A549 (cell line): ENCODE measurements around the gene NEK5. TPM values are rescaled to one million over a fixed set of nuclear protein-coding genes. Genes with fewer than 3 reads are reported as not detected.

ENCODE experiments used
- ATAC-seq, 2 experiments: fragments of 200-7000 bp in 1 of 2; fragments of >200 bp in 1 of 2; cut with Nextera tagmentation in 1 of 2; cut with Tn5 transposase in 1 of 2; 3 replicates each; pipeline versions ENCODE4 v1.8.0 to v1.9.1; 2018 to 2020; ENCODE audit warnings: mild to moderate bottlenecking in 1 of 2, moderate library complexity in 1 of 2
- CTCF ChIA-PET: fragments of 300-600 bp; sonication (Branson Sonifier 250); formaldehyde crosslinking; extraction: SDS; loops from one replicate; lab custom pipeline; 2021; ENCODE audit warnings: antibody characterized with exemption, inconsistent platforms; lab: Yijun Ruan, JAX
- POLR2A ChIA-PET: fragments of 350-600 bp; formaldehyde crosslinking; extraction: SDS; loops from one replicate; lab custom pipeline; 2021; ENCODE audit warnings: antibody characterized with exemption, inconsistent platforms; lab: Yijun Ruan, JAX
- DNase-seq, 2 experiments: peaks; one replicate each; pipeline versions ENCODE4 v3.0.0 to v3.0.0-alpha.2; 2011 to 2016; ENCODE audit warnings: low read depth in 1 of 2, low spot score in 1 of 2
- FAIRE-seq: peaks from 2 replicates; lab custom pipeline; 2011; peaks lifted over from hg19 to GRCh38; lab: Jason Lieb, UNC
- H3K27ac ChIP-seq, 2 experiments: fragments of >200 bp; sonication (Bioruptor Twin); formaldehyde crosslinking; 3 replicates each; pipeline ENCODE4 v1.5.1; 2016 to 2017
- H3K4me1 ChIP-seq: fragments of >200 bp; sonication (Bioruptor Twin); formaldehyde crosslinking; 3 replicates; pipeline ENCODE4 v1.6.1; 2016
- H3K4me2 ChIP-seq: fragments of >200 bp; sonication (Bioruptor Twin); formaldehyde crosslinking; 3 replicates; pipeline ENCODE4 v1.6.1; 2016
- H3K4me3 ChIP-seq: fragments of >200 bp; sonication (Bioruptor Twin); formaldehyde crosslinking; 3 replicates; pipeline ENCODE4 v1.5.1; 2016
- H3K9me3 ChIP-seq: fragments of >200 bp; sonication (Bioruptor Twin); formaldehyde crosslinking; 3 replicates; pipeline ENCODE4 v1.6.1; 2016
- BCL3 ChIP-seq: fragments of >200 bp; sonication (Bioruptor Twin); formaldehyde crosslinking; IDR thresholded peaks from 3 replicates; pipeline ENCODE4 v1.6.1; 2016
- CBX2 ChIP-seq: fragments of 200-600 bp; sonication (generic); IDR thresholded peaks from 2 replicates; pipeline ENCODE4 v1.6.1; 2016; ENCODE audit warnings: low read depth, mild to moderate bottlenecking, borderline replicate concordance
- CBX8 ChIP-seq: fragments of 200-600 bp; sonication (generic); IDR thresholded peaks from 2 replicates; pipeline ENCODE4 v1.6.1; 2016
- CEBPB ChIP-seq, 2 experiments: fragments of >200 bp in 1 of 2; sonication (Bioruptor Twin) in 1 of 2; formaldehyde crosslinking in 1 of 2; IDR thresholded peaks; 2 replicates each; pipeline ENCODE4 v1.6.1; 2012 to 2016
- CHD2 ChIP-seq: fragments of 150-350 bp; IDR thresholded peaks from 2 replicates; pipeline ENCODE4 v1.6.1; 2014; ENCODE audit warnings: low read length; ENCODE audit not compliant: partially characterized antibody
- E2F6 ChIP-seq: IDR thresholded peaks from 2 replicates; pipeline ENCODE4 v1.6.1; 2012; ENCODE audit warnings: low read depth, borderline replicate concordance
- EHF ChIP-seq: fragments of 250-450 bp; sonication (Bioruptor Pico); IDR thresholded peaks from 2 replicates; pipeline ENCODE4 v1.5.0; 2020; ENCODE audit warnings: mild to moderate bottlenecking
- EP300 ChIP-seq, 2 experiments: fragments of >200 bp; sonication (Bioruptor Twin); formaldehyde crosslinking; IDR thresholded peaks; 2 replicates in 1 of 2; 3 replicates in 1 of 2; pipeline ENCODE4 v1.6.1; 2016 to 2017
- HES2 ChIP-seq: fragments of >200 bp; sonication (Bioruptor Twin); formaldehyde crosslinking; IDR thresholded peaks from 2 replicates; pipeline ENCODE4 v1.6.1; 2016
- HOXB13 ChIP-seq: fragments of 250-450 bp; sonication (Bioruptor Pico); IDR thresholded peaks from 2 replicates; pipeline ENCODE4 v1.5.0; 2020; ENCODE audit warnings: low read depth, mild to moderate bottlenecking, moderate library complexity
- HOXB5 ChIP-seq: fragments of 250-450 bp; sonication (Bioruptor Pico); IDR thresholded peaks from 2 replicates; pipeline ENCODE4 v1.5.0; 2020; ENCODE audit warnings: mild to moderate bottlenecking, moderate library complexity
- MAFK ChIP-seq: fragments of 450-650 bp; IDR thresholded peaks from 2 replicates; pipeline ENCODE4 v1.6.1; 2014; ENCODE audit not compliant: partially characterized antibody
- MAX ChIP-seq: IDR thresholded peaks from 2 replicates; pipeline ENCODE4 v1.6.1; 2012
- MAZ ChIP-seq: fragments of 150-350 bp; IDR thresholded peaks from 2 replicates; pipeline ENCODE4 v1.6.1; 2014; ENCODE audit warnings: antibody characterized with exemption, low read depth, low read length, borderline replicate concordance
- PBX3 ChIP-seq: IDR thresholded peaks from 2 replicates; pipeline ENCODE4 v1.6.1; 2012
- PHF8 ChIP-seq: fragments of 200-600 bp; sonication (generic); IDR thresholded peaks from 2 replicates; pipeline ENCODE4 v1.6.1; 2016; ENCODE audit warnings: low read depth, mild to moderate bottlenecking, antibody characterized with exemption, moderate library complexity, borderline replicate concordance
- POLR2AphosphoS2 ChIP-seq: conservative IDR thresholded peaks from 2 replicates; pipeline ENCODE4 v1.6.1; 2012; ENCODE audit warnings: low read length, improper control_type of control experiment, inconsistent platforms
- RAD21 ChIP-seq, 2 experiments: fragments of >200 bp in 1 of 2; sonication (Bioruptor Twin) in 1 of 2; formaldehyde crosslinking in 1 of 2; IDR thresholded peaks in 1 of 2; conservative IDR thresholded peaks in 1 of 2; 2 replicates in 1 of 2; 3 replicates in 1 of 2; pipeline ENCODE4 v1.6.1; 2012 to 2018; ENCODE audit warnings: inconsistent platforms in 1 of 2
- RNF2 ChIP-seq: fragments of 200-600 bp; sonication (generic); IDR thresholded peaks from 2 replicates; pipeline ENCODE4 v1.6.1; 2016; ENCODE audit warnings: low read depth, mild to moderate bottlenecking, antibody characterized with exemption, moderate library complexity, borderline replicate concordance
- SREBF2 ChIP-seq: fragments of 450-650 bp; IDR thresholded peaks from 2 replicates; pipeline ENCODE4 v1.6.1; 2014; ENCODE audit warnings: mild to moderate bottlenecking, moderate library complexity
- USF2 ChIP-seq: fragments of 450-650 bp; IDR thresholded peaks from 2 replicates; pipeline ENCODE4 v1.6.1; 2014; ENCODE audit warnings: antibody characterized with exemption
- ZC3H11A ChIP-seq: fragments of 450-650 bp; IDR thresholded peaks from 2 replicates; pipeline ENCODE4 v1.6.1; 2014; ENCODE audit warnings: antibody characterized with exemption, mild to moderate bottlenecking
- ZNF302 ChIP-seq: fragments of 250-450 bp; sonication (Bioruptor Pico); IDR thresholded peaks from 2 replicates; pipeline ENCODE4 v1.9.0; 2021; ENCODE audit warnings: inconsistent platforms, mild to moderate bottlenecking, moderate library complexity
- WGBS: methylation state at CpG from one replicate; pipeline ENCODE4 v1.1.6; 2017; ENCODE audit errors: missing lambda C conversion rate; 5-methylcytosine and 5-hydroxymethylcytosine counted together
- polyA plus RNA-seq, 4 experiments: library from polyadenylated mRNA; depleted of rRNA in 3 of 4; stranded (reverse); fragments of >200 nt; fragmentation: RNase III in 1 of 4; extraction: RNeasy Plus Mini Kit Qiagen cat#74134 plus additional on column Dnase treatment in 1 of 4; gene quantifications; 2 replicates in 3 of 4; 3 replicates in 1 of 4; pipeline ENCODE4 v1.2.3, GENCODE V29; 2011 to 2017
- TF ChIP-seq, protein P1 (sequence below): fragments of 250-450 bp; sonication (Bioruptor Pico); IDR thresholded peaks from 2 replicates; pipeline ENCODE4 v1.5.0; 2020; ENCODE audit warnings: low read depth, mild to moderate bottlenecking, moderate library complexity
- TF ChIP-seq, protein P2 (sequence below): fragments of >200 bp; sonication (Bioruptor Twin); formaldehyde crosslinking; IDR thresholded peaks from 3 replicates; pipeline ENCODE4 v1.5.1; 2016

The NEK5 gene
- polyA plus RNA-seq, 2 of the 4 experiments (the other 2 are of a cell fraction) = 0.08 to 0.23 TPM

- TF ChIP-seq CHD2 = no peak
- TF ChIP-seq BCL3 = no peak
- TF ChIP-seq E2F6 = peak; percentile 97
- no peak for TF ChIP-seq SREBF2
- peak; percentile 77; the same call in 1 of the 2 replicates for TF ChIP-seq ZNF302
- no peak for TF ChIP-seq CBX8
- no peak for TF ChIP-seq ZC3H11A
- TF ChIP-seq, all 56 proteins: peak for 12
Measured at GRCh38 chr13:52159159-52159982, 30.5 kb upstream of the NEK5 start, which contains the start of gene NEK3 (continued).

DNA sequence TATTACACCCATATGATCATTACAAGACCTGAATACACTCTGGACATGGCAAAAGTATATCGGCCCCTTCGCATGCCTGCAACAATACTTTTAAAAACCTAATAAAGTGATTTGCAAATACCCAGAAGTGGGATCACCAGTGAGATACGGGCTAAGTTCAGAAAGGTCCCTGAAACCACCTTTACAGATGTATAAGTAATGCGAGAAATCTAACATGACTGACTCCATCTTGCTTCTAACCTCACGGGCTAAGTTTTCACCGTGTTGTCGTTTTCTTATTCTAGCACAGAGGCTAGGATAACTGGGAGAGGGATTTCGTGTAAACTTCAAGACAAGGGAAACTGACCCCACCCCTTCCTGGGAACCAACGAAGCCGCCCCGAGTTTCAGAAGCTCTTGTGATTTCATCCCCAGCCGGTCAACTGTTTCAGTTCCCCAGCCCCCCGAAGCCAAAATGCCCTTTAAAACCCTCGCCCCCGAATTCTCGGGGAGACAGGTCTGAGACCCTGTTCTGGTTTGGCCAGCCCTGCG lies 29.8 kb upstream of the NEK5 start:
- peaks cover 5% of the 10 kb centered on the region; the same call in 2 of the 3 replicates for H3K4me1 ChIP-seq
- no peaks in the 10 kb centered on the region for H3K9me3 ChIP-seq
- DNase-seq = peak in 1 of 2 experiments; percentile 12
- H3K27ac ChIP-seq = peak overlapping the region; percentile 74 to 99
- ATAC-seq = peak; percentile 38 to 72; a peak in 4 of 6 replicates
- FAIRE-seq = no peak
- WGBS = 17% methylated on average over 17 of the region's 17 CpGs
- peak overlapping the region; percentile 79 for H3K4me2 ChIP-seq
- POLR2A ChIA-PET = no interaction called here
- TF ChIP-seq SREBF2 (no peak), POLR2AphosphoS2 (no peak), HOXB13 (peak; percentile 70; the same call in 1 of the 2 replicates), RNF2 (0 out of 2 replicates have a peak, but pooled peaks have one; percentile 39), RAD21 (conservative IDR thresholded peaks at IDR 0.05 in 1 of 2, IDR thresholded peaks at IDR 0.05 in 1 of 2) (no peak), EP300 (IDR thresholded peaks at IDR 0.05) (no peak), EHF (CRISPR knock-in tag) (peak; percentile 71; the same call in 1 of the 2 replicates)
- TF ChIP-seq, protein P1, sequence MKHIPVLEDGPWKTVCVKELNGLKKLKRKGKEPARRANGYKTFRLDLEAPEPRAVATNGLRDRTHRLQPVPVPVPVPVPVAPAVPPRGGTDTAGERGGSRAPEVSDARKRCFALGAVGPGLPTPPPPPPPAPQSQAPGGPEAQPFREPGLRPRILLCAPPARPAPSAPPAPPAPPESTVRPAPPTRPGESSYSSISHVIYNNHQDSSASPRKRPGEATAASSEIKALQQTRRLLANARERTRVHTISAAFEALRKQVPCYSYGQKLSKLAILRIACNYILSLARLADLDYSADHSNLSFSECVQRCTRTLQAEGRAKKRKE (CRISPR knock-in tag) = peak; percentile 74
- peak overlapping the region; percentile 66 for H3K4me3 ChIP-seq
- CTCF ChIA-PET = interaction anchor here (0.9 kb wide), 1 partner anchor 44 kb away, joined by 3 read pairs; no protein-coding TSS in a partner anchor

- FAIRE-seq (no peak), ATAC-seq (no peak), DNase-seq (no peak)
- Histone ChIP-seq H3K27ac (no peak overlapping the region), H3K4me3 (no peak overlapping the region), H3K9me3 (no peaks in the 10 kb centered on the region), H3K4me2 (no peak overlapping the region), H3K4me1 (peaks cover 5% of the 10 kb centered on the region; the same call in 2 of the 3 replicates)
- CTCF ChIA-PET = interaction anchor here (0.6 to 1.7 kb wide), 4 partner anchors 10 to 35 kb away, joined by 3 to 5 read pairs (median 3); no protein-coding TSS in a partner anchor
- TF ChIP-seq HES2 (no peak), CEBPB (IDR thresholded peaks at IDR 0.05) (no peak), CHD2 (no peak), PHF8 (no peak), MAX (no peak), HOXB5 (CRISPR knock-in tag) (no peak), MAZ (no peak), MAFK (no peak), USF2 (no peak), CBX8 (no peak), CBX2 (no peak), PBX3 (no peak), POLR2AphosphoS2 (no peak), ZNF302 (no peak), HOXB13 (no peak)
- TF ChIP-seq, protein P2, sequence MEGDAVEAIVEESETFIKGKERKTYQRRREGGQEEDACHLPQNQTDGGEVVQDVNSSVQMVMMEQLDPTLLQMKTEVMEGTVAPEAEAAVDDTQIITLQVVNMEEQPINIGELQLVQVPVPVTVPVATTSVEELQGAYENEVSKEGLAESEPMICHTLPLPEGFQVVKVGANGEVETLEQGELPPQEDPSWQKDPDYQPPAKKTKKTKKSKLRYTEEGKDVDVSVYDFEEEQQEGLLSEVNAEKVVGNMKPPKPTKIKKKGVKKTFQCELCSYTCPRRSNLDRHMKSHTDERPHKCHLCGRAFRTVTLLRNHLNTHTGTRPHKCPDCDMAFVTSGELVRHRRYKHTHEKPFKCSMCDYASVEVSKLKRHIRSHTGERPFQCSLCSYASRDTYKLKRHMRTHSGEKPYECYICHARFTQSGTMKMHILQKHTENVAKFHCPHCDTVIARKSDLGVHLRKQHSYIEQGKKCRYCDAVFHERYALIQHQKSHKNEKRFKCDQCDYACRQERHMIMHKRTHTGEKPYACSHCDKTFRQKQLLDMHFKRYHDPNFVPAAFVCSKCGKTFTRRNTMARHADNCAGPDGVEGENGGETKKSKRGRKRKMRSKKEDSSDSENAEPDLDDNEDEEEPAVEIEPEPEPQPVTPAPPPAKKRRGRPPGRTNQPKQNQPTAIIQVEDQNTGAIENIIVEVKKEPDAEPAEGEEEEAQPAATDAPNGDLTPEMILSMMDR = no peak
- POLR2A ChIA-PET = no interaction called here
- 85% methylated on average over 1 of the region's 1 CpG for WGBS
Measured at GRCh38 chr13:52156724-52157261, 27.9 kb upstream of the NEK5 start.
